ENCODE results near the gene CTSO. TPM values are rescaled to one million over a fixed set of nuclear protein-coding genes. Genes with fewer than 3 reads are reported as not detected.

The CTSO gene
- polyA plus RNA-seq, 1 experiment: 24.0 TPM

GRCh38 chr4:155877971-155878370, 75.7 kb downstream of the CTSO start:
- CTCF ChIA-PET: no interaction called here
- DNase-seq (ENCODE audit: low read depth, low spot score): no peak
- Histone ChIP-seq H3K4me3 (ENCODE audit: low read depth, low read length) (no peak overlapping the region), H3K9me3 (ENCODE audit: control insufficient read depth, insufficient read depth, low read length) (0 out of 2 replicates have a peak, but pooled peaks cover 7% of the 10 kb centered on the region), H3K27ac (ENCODE audit: low read depth, low read length) (no peak overlapping the region), H3K27me3 (ENCODE audit: control insufficient read depth, insufficient read depth, low read length) (no peaks in the 10 kb centered on the region)
- no peak for TF ChIP-seq CTCF (IDR thresholded peaks at IDR 0.05; ENCODE audit: low read depth, low read length)
- POLR2A ChIA-PET: no interaction called here

GRCh38 chr4:155875878-155876277, 77.8 kb downstream of the CTSO start:
- Histone ChIP-seq H3K27me3 (ENCODE audit: control insufficient read depth, insufficient read depth, low read length) (no peaks in the 10 kb centered on the region), H3K9me3 (ENCODE audit: control insufficient read depth, insufficient read depth, low read length) (0 out of 2 replicates have a peak, but pooled peaks cover 7% of the 10 kb centered on the region), H3K4me3 (ENCODE audit: low read depth, low read length) (no peak overlapping the region), H3K27ac (ENCODE audit: low read depth, low read length) (no peak overlapping the region)
- POLR2A ChIA-PET: no interaction called here
- no peak for DNase-seq (ENCODE audit: low read depth, low spot score)
- no peak for TF ChIP-seq CTCF (IDR thresholded peaks at IDR 0.05; ENCODE audit: low read depth, low read length)
- CTCF ChIA-PET: no interaction called here

Other genes starting within 250 kb of the CTSO start
- gene GUCY1B1, start 194.8 kb downstream of the CTSO start, polyA plus RNA-seq (2011; rRNA removed): 18.7 and 25.0 TPM in 2 replicates
- not detected in 2 replicates for gene ASIC5, start 87.6 kb downstream of the CTSO start, polyA plus RNA-seq (2011; rRNA removed)
- gene TDO2, start 50.2 kb downstream of the CTSO start, polyA plus RNA-seq (2011; rRNA removed): 0.55 and 0.84 TPM in 2 replicates